CD14-positive monocyte (primary cell): ENCODE measurements around the gene IL34. TPM values are rescaled to one million over a fixed set of nuclear protein-coding genes. Genes with fewer than 3 reads are reported as not detected.

Experiments
- DNase-seq, 3 donors: peaks; one replicate each; pipeline ENCODE4 v3.0.0-alpha.2; 2011 to 2022
- H2AFZ ChIP-seq: 2 replicates; pipeline ENCODE4 v1.6.0; 2012; ENCODE audit warnings: mild to moderate bottlenecking, low read depth, low read length, inconsistent platforms; ENCODE audit not compliant: insufficient read depth, poor library complexity, severe bottlenecking
- H3K27ac ChIP-seq, 2 donors: 1 replicate in 1 of 2; 2 replicates in 1 of 2; pipeline ENCODE4 v1.5.1; 2012 to 2013; ENCODE audit warnings: low read length in 2 of 2, control low read depth in 1 of 2, inconsistent platforms in 1 of 2, low read depth in 1 of 2, mild to moderate bottlenecking in 1 of 2
- H3K27me3 ChIP-seq, 2 donors: one replicate each; pipeline versions ENCODE4 v1.6.0 to v1.6.1; 2011 to 2013; ENCODE audit warnings: low read length in 2 of 2; ENCODE audit not compliant: control insufficient read depth in 2 of 2, insufficient read depth in 2 of 2
- H3K36me3 ChIP-seq, 2 donors: replicated peaks in 1 of 2; 1 replicate in 1 of 2; 2 replicates in 1 of 2; pipeline versions ENCODE4 v1.5.1 to v1.6.1; 2012 to 2013; ENCODE audit warnings: low read length in 2 of 2, control low read depth in 1 of 2, inconsistent platforms in 1 of 2, mild to moderate bottlenecking in 1 of 2; ENCODE audit not compliant: insufficient read depth in 2 of 2, control insufficient read depth in 1 of 2
- H3K4me1 ChIP-seq, 2 donors: 1 replicate in 1 of 2; 2 replicates in 1 of 2; pipeline versions ENCODE4 v1.5.1 to v1.6.1; 2012 to 2013; ENCODE audit warnings: low read length in 2 of 2, control low read depth in 1 of 2, inconsistent platforms in 1 of 2, mild to moderate bottlenecking in 1 of 2, moderate library complexity in 1 of 2; ENCODE audit not compliant: insufficient read depth in 2 of 2, control insufficient read depth in 1 of 2
- H3K4me2 ChIP-seq: replicated peaks from 2 replicates; pipeline ENCODE3; 2012; ENCODE audit warnings: low read length, moderate library complexity, mild to moderate bottlenecking; ENCODE audit not compliant: poor library complexity, severe bottlenecking; ENCODE audit errors: extremely low read depth
- H3K4me3 ChIP-seq, 3 experiments: fragments of 200-600 bp in 1 of 3; sonication (generic) in 1 of 3; replicated peaks in 1 of 3; 1 replicate in 2 of 3; 2 replicates in 1 of 3; pipeline ENCODE4 v1.5.1; 2011 to 2013; ENCODE audit warnings: low read length in 3 of 3, mild to moderate bottlenecking in 3 of 3, control low read depth in 2 of 3, low read depth in 2 of 3, inconsistent platforms in 1 of 3, moderate library complexity in 1 of 3
- H3K79me2 ChIP-seq: 2 replicates; pipeline ENCODE4 v1.6.0; 2012; ENCODE audit warnings: mild to moderate bottlenecking, control low read depth, inconsistent platforms, low read length, moderate library complexity; ENCODE audit not compliant: insufficient read depth
- H3K9ac ChIP-seq: 2 replicates; pipeline ENCODE4 v1.6.0; 2017; ENCODE audit warnings: low read length, mild to moderate bottlenecking; ENCODE audit not compliant: insufficient read depth, poor library complexity, severe bottlenecking
- H3K9me3 ChIP-seq, 2 donors: replicated peaks in 1 of 2; 1 replicate in 1 of 2; 2 replicates in 1 of 2; pipeline versions ENCODE4 v1.5.1 to v1.6.1; 2012 to 2013; ENCODE audit warnings: low read length in 2 of 2, control low read depth in 1 of 2; ENCODE audit not compliant: control insufficient read depth in 1 of 2, insufficient read depth in 1 of 2
- H4K20me1 ChIP-seq: 2 replicates; pipeline ENCODE4 v1.6.0; 2012; ENCODE audit warnings: mild to moderate bottlenecking, low read length, control low read depth, moderate library complexity; ENCODE audit not compliant: insufficient read depth
- H3K27ac Mint-ChIP-seq, 7 donors: one replicate each; pipeline ENCODE4 v1.8.0; 2020; ENCODE audit warnings: mild to moderate bottlenecking in 7 of 7, mixed read lengths in 7 of 7, moderate library complexity in 6 of 7, inconsistent platforms in 2 of 7
- H3K27me3 Mint-ChIP-seq, 3 donors: one replicate each; pipeline ENCODE4 v1.8.0; 2021 to 2022; ENCODE audit warnings: low read depth in 3 of 3, mild to moderate bottlenecking in 3 of 3, mixed read lengths in 3 of 3, moderate library complexity in 3 of 3, inconsistent platforms in 1 of 3
- H3K36me3 Mint-ChIP-seq, 2 donors: one replicate each; pipeline ENCODE4 v1.8.0; 2020; ENCODE audit warnings: mixed read lengths in 2 of 2, inconsistent platforms in 1 of 2, mild to moderate bottlenecking in 1 of 2
- H3K4me1 Mint-ChIP-seq: one replicate; pipeline ENCODE4 v1.8.0; 2020; ENCODE audit warnings: mild to moderate bottlenecking, mixed read lengths
- H3K4me3 Mint-ChIP-seq, 2 donors: one replicate each; pipeline ENCODE4 v1.8.0; 2020; ENCODE audit warnings: mild to moderate bottlenecking in 2 of 2, mixed read lengths in 2 of 2, moderate library complexity in 1 of 2
- H3K9me3 Mint-ChIP-seq, 7 donors: one replicate each; pipeline ENCODE4 v1.8.0; 2020 to 2022; ENCODE audit warnings: mixed read lengths in 7 of 7, mild to moderate bottlenecking in 6 of 7, moderate library complexity in 6 of 7, inconsistent platforms in 2 of 7
- WGBS: methylation state at CpG from one replicate; pipeline ENCODE4 v1.1.5; 2013; ENCODE audit warnings: missing lambda C conversion rate; ENCODE audit not compliant: insufficient coverage; 5-methylcytosine and 5-hydroxymethylcytosine counted together
- intact Hi-C, 2 donors: fragments of 100-400 bp; cut with micrococcal nuclease; formaldehyde crosslinking; loops; one replicate each; pipeline versions ENCODE4 v1.15.0 to v1.15.1; 2023
- polyA plus RNA-seq, 3 donors: library from polyadenylated mRNA; depleted of rRNA in 1 of 3; unstranded in 2 of 3; stranded (reverse) in 1 of 3; fragments of 300-500 nt in 2 of 3; fragments of >200 nt in 1 of 3; fragmentation: Illumina TruSeq in 2 of 3; gene quantifications; 1 replicate in 2 of 3; 2 replicates in 1 of 3; pipeline ENCODE4 v1.2.3, GENCODE V29; 2012 to 2021
- TF ChIP-seq, protein P1 (sequence below): fragments of 200-600 bp; IDR thresholded peaks from one replicate; pipeline ENCODE4 v1.8.0; 2022; ENCODE audit warnings: antibody characterized with exemption, mild to moderate bottlenecking

The IL34 gene
- polyA plus RNA-seq, 3 donors: not detected

DNA sequence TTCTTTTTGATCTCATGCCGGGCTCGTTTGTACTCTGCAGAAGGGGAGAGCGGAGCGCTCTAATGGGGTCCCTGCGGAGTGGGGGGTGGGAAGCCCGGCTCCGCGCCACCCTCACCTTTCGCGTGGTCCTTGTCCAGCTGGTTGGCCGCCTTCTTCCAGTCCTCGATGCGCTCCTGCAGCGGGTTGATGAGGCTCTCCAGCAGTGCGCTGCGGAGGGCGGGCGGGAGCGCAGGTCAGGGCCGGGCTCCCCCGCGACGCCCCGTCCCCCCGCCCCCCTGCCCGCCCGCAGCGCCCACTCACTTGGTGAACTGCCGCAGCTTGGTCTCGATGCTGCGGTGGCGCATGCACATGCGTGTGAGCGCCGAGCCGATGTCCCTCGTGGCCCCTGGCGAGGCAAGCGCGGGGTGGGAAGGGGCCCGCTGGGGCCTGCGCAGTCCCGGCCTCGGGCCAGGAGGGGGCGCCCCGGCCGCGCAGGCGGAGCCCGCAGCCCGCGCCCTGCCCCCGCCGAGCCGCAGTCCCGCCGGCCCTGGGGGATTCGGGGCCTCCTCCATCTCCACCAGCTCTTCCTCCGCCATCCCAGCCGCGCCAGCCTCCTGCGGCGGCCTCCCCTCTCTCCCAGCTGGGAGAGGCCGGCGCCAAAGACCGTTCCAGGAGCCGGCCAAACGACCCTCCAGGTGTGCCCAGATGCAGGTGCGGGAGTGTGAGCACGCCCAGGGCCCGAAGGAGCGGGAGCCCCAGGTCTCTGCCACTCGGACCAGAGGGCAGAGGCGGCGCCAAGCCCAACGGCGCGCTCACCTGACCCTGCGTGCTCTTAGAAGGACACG lies 33.5 kb downstream of the IL34 start:
- H3K79me2 ChIP-seq: no peaks in the 10 kb centered on the region
- Mint-ChIP-seq H3K36me3 (no peaks in the 10 kb centered on the region), H3K4me3 (no peak overlapping the region), H3K4me1 (peaks cover 2% of the 10 kb centered on the region), H3K27ac (no peak overlapping the region), H3K27me3 (peaks cover 4 to 17% (median 8%) of the 10 kb centered on the region in 3 donors), H3K9me3 (peaks cover 0 to 3% (median 0%) of the 10 kb centered on the region in 7 donors)
- TF ChIP-seq, protein P1, sequence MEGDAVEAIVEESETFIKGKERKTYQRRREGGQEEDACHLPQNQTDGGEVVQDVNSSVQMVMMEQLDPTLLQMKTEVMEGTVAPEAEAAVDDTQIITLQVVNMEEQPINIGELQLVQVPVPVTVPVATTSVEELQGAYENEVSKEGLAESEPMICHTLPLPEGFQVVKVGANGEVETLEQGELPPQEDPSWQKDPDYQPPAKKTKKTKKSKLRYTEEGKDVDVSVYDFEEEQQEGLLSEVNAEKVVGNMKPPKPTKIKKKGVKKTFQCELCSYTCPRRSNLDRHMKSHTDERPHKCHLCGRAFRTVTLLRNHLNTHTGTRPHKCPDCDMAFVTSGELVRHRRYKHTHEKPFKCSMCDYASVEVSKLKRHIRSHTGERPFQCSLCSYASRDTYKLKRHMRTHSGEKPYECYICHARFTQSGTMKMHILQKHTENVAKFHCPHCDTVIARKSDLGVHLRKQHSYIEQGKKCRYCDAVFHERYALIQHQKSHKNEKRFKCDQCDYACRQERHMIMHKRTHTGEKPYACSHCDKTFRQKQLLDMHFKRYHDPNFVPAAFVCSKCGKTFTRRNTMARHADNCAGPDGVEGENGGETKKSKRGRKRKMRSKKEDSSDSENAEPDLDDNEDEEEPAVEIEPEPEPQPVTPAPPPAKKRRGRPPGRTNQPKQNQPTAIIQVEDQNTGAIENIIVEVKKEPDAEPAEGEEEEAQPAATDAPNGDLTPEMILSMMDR: peak; percentile 15
- DNase-seq: no peak
- no peak overlapping the region for H3K4me2 ChIP-seq
- no peak overlapping the region for H3K4me3 ChIP-seq
- intact Hi-C loops: no loop called here
- H2AFZ ChIP-seq: no peak overlapping the region
- H3K27me3 ChIP-seq: peaks cover 3 to 6% of the 10 kb centered on the region in 2 donors
- no peaks in the 10 kb centered on the region for H3K9me3 ChIP-seq
- WGBS: 86% methylated on average over 61 of the region's 80 CpGs
- H4K20me1 ChIP-seq: no peaks in the 10 kb centered on the region
- H3K36me3 ChIP-seq: no peaks in the 10 kb centered on the region
- H3K4me1 ChIP-seq: no peaks in the 10 kb centered on the region
- H3K27ac ChIP-seq: no peak overlapping the region
- no peak overlapping the region for H3K9ac ChIP-seq

DNA sequence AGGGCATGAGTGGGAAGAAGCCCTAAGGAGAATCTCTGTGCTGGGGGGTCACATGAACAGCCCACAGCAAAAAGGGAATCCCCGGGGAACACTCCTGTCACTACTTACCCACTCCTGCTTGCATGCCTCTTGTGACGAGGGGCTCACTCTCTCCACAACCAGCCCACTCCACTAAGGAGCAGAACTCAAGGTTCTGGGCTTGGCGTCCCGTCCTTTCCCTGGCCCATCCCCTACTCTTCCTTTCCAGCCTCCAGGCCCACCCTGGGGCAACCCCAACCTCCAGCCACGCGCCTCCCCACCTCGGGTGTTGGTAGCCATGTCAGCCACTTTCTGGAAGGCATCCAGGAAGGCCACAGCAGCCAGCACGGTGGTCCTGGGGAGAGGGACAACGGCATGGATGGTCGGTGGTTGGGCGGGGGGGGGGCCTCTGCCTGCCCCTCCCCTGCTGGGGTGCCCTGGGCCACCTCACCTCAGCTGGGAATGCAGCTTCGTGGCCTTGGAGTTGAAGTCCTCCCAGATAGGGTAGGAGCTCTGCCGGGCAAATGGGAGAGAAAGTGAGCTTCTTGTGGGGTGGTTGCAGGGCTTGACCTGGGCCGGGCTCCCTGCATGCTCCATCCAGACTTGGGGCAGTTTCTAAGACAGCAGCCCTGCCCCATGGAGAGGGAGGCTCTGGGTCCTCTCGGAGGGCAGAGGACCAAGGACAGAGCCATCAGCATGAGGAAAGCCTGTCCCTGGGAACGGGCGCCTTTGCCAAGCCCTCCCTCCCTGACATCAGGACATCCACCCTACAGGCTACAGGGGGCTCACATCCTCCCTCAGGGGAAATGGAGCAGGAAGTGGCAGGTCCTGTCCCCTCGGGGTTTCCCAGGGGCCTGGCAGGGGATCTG lies 34.4 kb downstream of the IL34 start:
- H3K36me3 Mint-ChIP-seq: no peaks in the 10 kb centered on the region
- H3K27me3 Mint-ChIP-seq: peaks cover 9 to 23% (median 13%) of the 10 kb centered on the region in 3 donors
- TF ChIP-seq, protein P1: no peak
- H3K4me3 Mint-ChIP-seq: no peak overlapping the region
- Histone ChIP-seq H3K4me2 (no peak overlapping the region), H2AFZ (no peak overlapping the region), H3K4me1 (peaks cover 4 to 6% of the 10 kb centered on the region in 2 donors), H3K27ac (no peak overlapping the region), H3K9me3 (no peaks in the 10 kb centered on the region), H3K36me3 (no peaks in the 10 kb centered on the region), H3K9ac (no peak overlapping the region), H3K27me3 (peaks cover 4 to 11% of the 10 kb centered on the region in 2 donors), H3K4me3 (no peak overlapping the region), H3K79me2 (no peaks in the 10 kb centered on the region), H4K20me1 (no peaks in the 10 kb centered on the region)
- H3K9me3 Mint-ChIP-seq: peaks cover 0 to 3% (median 0%) of the 10 kb centered on the region in 7 donors
- no peak overlapping the region for H3K27ac Mint-ChIP-seq
- 92% methylated on average over 14 of the region's 18 CpGs for WGBS
- peaks cover 4% of the 10 kb centered on the region for H3K4me1 Mint-ChIP-seq
- intact Hi-C loops: no loop called here
- DNase-seq: no peak
